ENCODE measurements around the gene NRTN.

NRTN gene

GRCh38 chr19:5790559-5791520, 14.0 kb upstream of the NRTN start, which contains the start of gene DUS3L:
Gene DUS3L, minus strand, starts transcription at chr19:5791163. Its CDS starts 22 bp downstream, at chr19:5791141.
- DNase-seq (ENCODE audit: low read depth): peak; percentile 93

GRCh38 chr19:5792224-5792623, 12.6 kb upstream of the NRTN start:
- no peak for DNase-seq (ENCODE audit: low read depth)

DNA sequence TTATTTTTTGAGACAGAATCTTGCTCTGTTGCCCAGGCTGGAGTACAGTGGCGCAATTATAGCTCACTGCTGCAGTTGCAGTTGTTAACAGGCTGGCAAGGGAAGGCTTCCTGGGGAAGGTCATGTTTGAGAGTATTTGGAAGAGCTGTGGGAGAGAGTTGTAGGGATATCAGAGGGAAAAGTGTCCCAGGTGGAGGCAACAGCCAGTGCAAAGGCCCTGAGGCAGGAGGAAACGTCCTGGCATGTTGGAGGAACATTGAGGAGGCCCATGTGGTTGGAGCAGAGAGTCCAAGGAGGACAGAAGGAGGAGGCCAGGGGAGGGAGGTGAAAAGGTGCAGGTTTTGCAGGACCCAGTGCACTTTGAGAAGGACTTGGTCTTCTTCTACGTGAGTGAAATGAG, 11.7 kb upstream of the NRTN start:
- no peak for DNase-seq (ENCODE audit: low read depth)

GRCh38 chr19:5795382-5795919, 9.4 kb upstream of the NRTN start:
- no peak for DNase-seq (ENCODE audit: low read depth)

GRCh38 chr19:5798244-5798643, 6.6 kb upstream of the NRTN start:
- no peak for DNase-seq (ENCODE audit: low read depth)

DNA sequence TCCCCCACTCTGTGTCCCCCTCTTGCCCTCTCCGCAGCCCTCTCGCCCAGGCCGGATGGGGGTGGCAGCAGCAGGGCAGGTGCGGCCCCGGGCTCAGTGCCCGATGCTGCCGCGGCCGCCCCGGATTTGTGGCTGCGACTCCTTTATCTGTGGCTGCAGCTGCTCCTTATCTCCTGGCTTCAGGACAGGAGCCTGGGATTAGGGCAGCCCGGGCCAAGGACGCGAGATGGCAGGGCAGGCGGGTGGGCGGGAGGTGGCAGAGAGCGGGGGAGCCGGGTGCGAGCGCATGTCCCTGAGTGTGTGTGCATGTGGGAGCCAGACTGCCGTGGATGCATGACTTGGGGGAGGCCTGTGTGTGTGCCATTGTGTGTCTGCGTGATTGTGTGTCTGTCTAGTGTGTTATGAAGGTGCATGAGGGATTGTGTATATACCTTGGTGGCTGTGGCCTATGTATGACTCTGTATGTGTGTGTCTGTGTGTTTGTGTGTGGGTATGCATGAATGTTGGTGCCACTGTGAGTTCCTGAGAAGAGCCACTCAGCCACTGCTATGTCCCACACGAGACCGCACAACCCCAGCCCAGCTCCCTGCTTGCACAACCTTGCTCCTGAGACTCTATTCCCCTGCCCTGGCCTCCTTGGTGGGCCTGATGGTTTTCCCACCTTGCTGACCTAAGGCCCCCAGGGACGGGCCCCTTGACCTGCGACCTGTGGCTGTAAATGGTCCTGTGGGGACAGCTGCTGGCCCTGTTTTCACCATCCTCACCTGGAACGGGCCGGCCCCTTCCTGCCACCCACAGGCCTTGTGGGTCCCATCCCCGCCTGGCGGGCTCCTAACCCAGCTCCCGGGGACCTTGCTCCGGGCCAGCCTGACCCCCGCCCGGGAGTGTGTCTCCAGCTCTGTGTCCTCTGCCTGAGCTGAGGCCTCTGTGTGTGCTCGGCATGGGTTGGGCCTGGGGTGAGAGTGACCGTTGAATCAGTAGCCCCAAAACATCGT, 5.3 kb upstream of the NRTN start:
- no peak for DNase-seq (ENCODE audit: low read depth)

DNA sequence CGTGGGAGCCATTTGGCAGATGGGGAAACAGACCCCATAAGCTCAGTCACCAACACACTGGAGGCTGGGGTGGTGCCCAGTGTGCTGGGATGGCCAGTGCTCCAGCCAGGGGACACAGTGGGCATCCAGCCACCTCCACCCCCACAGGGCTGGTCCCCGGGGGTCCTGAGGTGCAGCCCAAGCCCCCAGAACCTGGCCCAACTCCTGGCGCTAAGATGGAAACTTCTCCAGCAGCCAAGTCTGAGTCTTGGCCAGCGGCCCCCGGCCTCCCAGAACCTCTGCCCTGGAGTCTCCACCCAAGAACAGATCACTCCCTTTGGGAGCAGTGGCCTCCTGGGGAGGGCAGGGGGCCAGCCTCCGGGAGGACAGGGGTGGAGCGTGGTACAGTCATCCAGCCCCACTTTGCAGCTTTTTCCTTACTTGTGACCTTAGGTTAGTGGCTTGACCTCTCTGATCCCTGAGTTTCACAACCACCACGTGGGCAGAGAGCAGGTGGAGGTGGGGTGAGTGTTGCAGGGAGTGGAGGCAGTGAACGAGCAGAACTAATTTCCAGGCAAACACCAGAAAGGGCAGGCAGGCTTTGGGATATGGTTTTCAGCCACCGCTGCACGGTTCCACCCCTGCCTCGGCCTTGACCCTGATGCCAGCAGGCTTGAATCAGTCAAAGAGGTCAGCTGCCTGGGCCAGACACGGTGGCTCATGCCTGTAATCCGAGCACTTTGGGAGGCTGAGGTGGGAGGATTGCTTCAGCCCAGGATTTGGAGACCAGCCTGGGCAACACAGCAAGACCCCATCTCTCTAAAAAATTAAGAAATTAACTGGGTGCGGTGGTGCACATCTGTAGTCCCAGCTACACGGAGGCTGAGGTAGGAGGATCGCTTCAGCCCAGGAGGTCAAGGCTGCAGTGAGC, 4.3 kb upstream of the NRTN start:
- no peak for DNase-seq (ENCODE audit: low read depth)

DNA sequence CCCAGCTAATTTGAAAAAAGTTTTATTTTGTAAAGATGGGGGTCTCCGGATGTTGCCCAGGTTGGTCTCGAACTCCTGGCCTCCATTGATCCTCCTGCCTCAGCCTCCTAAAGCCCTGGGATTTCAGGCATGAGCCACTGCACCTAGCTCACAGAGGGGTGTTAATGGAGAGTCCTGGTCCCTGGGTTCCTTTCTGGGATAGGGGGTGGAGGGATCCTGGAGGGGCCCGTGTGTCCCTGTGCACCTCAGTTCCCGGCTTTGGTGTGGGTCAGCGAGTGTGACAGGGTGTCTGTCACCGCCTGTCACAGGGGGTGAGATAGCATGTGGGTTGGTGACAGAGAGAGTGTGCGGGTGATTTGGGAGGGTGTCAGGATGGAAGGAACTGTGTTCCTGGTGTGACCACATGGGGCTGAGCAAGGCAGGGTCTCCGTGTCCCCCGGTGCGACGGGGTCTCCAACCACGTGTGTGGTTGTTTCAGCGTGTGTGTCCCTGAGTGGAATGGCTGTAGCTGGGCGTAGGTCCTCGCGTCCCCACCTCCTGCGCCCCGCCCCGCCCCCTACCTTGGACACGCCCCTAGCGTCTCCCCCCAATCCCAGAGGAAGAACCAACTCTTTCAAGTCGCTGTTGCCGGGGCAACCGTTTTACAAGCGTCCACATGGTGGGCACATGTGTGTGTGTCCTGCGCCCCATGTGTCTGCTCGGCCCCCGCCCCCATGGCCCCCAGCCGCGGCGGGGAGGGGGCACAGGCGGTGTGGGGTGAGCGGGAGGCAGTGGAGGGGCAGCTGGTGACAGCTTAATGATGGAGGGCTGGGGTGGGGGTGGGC, 2.9 kb upstream of the NRTN start:
- DNase-seq (ENCODE audit: low read depth): no peak

DNA sequence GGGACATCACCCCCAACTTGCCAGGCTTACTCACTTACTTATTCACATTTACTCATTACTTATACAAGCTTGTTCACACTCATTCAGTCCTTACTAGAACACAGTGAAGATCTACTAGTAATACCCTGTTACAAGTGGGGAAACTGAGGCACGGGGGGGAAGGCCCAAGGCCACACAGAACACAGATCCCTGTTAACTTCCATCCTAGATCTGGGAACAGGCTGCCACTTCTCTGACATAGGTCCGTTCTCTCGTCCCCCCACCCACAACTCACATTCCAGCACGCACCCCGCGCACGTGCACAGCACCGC, 1.5 kb upstream of the NRTN start:
- DNase-seq (ENCODE audit: low read depth): no peak

GRCh38 chr19:5803752-5804515, 933 bp upstream of the NRTN start:
- peak; percentile 85 for DNase-seq (ENCODE audit: low read depth)

DNA sequence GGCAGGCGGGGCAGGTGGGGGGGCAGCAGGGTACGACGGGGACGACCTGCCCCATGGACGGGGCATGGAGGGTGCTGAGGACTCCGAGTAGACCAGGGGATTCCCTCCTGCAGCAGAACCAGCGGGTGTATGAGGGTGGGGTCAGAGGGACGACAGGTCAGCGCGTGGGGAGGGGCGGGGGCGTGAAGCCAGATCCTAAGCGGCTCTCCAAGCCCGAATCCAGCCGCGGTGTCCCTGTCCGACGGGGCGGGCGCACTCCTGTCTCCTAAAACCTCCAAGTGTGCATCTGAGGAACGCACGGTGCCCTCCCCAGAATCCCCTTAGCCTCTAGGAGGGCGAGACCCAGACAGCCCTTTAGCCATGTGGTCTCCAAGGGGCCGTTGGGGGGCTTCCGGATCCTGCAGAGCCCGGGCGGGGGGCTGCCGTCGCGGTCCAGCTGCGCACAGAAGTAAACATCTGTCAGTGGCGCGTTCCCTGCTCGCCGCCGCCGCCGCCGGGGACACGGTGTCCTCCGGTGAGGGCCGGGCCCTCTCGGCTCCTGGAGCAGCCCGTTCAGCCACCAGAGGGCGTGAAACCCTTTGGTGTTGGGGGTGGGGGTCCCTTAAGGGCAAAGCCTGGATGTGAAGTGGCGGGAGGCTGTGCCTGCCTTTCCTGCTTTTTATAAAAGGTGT, 730 bp downstream of the NRTN start:
- no peak for DNase-seq (ENCODE audit: low read depth)

- no peak for DNase-seq (ENCODE audit: low read depth)
Measured at GRCh38 chr19:5806133-5806489, 1.2 kb downstream of the NRTN start.

- no peak for DNase-seq (ENCODE audit: low read depth)
Measured at GRCh38 chr19:5806905-5807304, 2.0 kb downstream of the NRTN start.

DNA sequence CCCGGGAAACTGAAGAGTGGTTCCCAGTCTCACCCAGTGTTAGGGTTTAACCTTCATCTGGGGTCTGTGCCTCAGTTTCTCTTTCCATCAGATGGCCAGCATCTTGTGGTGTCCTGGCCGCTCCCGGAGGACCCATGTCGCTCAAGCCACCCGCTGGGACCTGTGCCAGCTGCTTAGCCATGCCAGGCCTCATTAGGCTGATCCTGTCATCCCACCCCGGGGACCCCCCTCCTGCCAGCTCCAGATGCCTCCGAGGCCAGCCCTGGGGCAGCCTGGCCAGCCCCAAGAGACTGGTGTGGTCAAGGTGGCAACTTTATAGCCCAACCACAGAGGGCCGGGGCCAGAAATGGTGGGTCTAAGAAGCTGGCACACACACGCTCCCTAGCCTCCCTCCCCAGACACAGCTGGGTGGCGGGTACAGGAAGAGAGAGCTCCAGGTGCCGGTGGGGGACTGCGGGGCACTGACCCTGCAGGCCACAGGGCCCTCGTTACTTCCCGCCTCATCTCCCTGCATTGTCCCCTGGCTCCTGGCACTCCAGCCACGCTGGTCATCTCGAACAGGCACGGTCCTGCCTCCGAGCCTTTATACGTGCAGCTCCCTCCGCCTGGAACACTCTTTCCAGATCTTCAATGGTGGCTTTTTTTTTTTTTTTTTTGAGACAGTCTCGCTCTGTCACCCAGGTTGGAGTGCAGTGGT, 3.4 kb downstream of the NRTN start:
- no peak for DNase-seq (ENCODE audit: low read depth)

DNA sequence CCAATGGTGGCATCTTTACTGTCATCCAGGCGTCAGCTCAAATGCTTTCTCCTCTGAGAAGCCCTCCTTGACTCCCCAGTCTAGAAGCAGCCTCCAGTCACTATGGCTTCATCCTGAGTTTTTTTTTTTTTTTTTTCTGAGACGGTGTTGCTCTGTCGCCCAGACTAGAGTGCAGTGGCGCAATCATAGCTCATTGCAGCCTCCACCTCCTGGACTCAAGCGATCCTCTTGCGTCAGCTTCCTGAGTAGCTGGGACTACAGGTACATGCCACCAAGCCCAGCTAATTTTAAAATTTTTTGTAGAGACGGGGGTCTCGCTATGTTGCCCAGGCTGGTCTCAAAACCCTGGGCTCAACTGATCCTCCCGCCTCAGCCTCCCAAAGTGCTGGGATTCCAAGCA, 4.2 kb downstream of the NRTN start:
- no peak for DNase-seq (ENCODE audit: low read depth)

- no peak for DNase-seq (ENCODE audit: low read depth)
Measured at GRCh38 chr19:5809469-5809868, 4.6 kb downstream of the NRTN start.

GRCh38 chr19:5811117-5811516, 6.2 kb downstream of the NRTN start:
- no peak for DNase-seq (ENCODE audit: low read depth)

- no peak for DNase-seq (ENCODE audit: low read depth)
Measured at GRCh38 chr19:5814123-5814851, 9.4 kb downstream of the NRTN start.

Data from stimulated activated CD8-positive, alpha-beta memory T cell treated with anti-CD3 and anti-CD28 coated beads, Interleukin-15, amount 100 ng/mL, for 24 hours (primary cell).